HG02588 (cell line): Measurements from ENCODE around the gene HAPLN2.
A peak's percentile ranks its signal among the peaks of the same experiment; 100 is the strongest.
"Not testable (repeated sequence)": the region's sequence is repeated elsewhere in the genome, so short reads cannot be mapped to it uniquely, and the experiment has no call there.

Experiments used
- ATAC-seq: cut with Tn5 transposase; IDR thresholded peaks from one replicate; pipeline ENCODE4 v1.9.1; 2021; ENCODE audit warnings: mild to moderate bottlenecking, moderate library complexity; ENCODE audit not compliant: unreplicated experiment

Gene HAPLN2

DNA sequence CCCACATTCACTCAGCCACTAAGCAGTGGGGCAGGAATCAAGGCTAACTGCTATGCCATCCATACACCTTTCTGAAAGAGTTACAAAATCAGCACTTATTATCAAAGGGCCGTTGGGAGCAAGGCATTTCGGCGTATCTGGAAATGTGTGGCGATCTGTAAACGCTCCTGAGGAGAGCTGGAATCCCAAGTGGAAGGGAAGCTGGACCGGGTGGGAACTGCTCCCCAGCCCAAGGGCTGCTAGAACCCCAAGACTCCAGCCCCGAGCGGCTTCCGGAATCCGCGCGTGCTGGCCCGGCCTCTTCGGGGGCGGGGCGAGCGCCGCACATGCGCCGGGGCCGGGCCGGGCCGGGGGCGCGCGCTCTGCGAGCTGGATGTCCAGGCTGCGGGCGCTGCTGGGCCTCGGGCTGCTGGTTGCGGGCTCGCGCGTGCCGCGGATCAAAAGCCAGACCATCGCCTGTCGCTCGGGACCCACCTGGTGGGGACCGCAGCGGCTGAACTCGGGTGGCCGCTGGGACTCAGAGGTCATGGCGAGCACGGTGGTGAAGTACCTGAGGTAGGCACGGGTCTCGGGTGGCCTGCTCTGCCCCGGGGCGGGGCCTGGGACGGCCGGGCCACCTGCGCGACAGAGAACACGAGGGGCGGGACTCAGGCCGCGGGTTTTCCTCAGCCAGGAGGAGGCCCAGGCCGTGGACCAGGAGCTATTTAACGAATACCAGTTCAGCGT lies 27.6 kb upstream of the HAPLN2 start, which contains the start of gene NAXE:
TSS of gene NAXE (plus strand) at position 345 of the 726 bp plus-strand sequence. CDS start at position 374, 29 bp downstream.
- ATAC-seq: peak; percentile 89

GRCh38 chr1:156592158-156592909 lies 26.9 kb upstream of the HAPLN2 start:
- ATAC-seq: no peak

DNA sequence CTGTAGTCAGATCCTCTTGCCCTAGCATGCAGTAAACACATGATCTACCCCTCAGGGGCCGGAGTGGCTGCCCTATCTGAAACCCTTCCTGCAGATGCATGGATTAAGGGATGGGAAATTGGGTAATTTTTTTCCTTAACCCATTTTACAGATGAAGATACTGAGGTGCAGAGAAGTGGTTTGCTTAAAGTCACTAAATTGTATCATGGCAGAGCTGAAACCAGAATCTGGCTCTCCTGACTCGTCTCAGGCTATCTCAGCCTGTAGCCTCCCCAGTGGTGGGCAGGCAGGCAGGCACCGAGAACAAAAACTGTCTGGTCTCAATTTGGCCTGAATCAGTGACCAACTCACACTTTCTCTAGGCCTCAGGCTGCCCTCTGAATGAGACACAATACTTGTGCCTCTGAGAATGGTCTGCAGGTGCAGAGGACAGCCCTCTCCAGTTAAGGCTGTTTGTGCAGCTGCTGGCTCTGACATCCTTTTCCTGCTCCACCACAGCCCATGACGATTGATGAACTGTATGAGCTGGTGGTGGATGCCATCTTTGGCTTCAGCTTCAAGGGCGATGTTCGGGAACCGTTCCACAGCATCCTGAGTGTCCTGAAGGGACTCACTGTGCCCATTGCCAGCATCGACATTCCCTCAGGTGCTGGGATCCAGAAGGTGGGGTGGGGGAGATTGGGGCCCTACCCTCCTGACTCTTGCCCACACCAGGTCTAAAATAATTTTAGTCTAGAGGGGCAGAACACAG lies 26.1 kb upstream of the HAPLN2 start:
- ATAC-seq: no peak

DNA sequence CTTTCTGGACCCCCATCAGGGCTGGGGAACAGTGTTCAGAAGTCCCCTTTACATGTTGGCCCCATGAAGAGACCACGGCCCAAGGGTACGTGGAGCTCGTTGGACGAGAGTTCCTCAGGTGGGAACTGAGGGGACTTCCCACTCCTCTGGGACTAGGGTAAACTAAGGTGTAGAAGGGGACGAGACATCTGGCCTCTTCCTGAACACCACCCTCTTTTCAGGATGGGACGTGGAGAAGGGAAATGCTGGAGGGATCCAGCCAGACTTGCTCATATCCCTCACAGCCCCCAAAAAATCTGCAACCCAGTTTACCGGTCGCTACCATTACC lies 25.6 kb upstream of the HAPLN2 start:
- ATAC-seq: no peak

- ATAC-seq: no peak
Observed at GRCh38 chr1:156594190-156594589, 25.0 kb upstream of the HAPLN2 start.

GRCh38 chr1:156595016-156595415 lies 24.2 kb upstream of the HAPLN2 start:
- no peak for ATAC-seq

- ATAC-seq: no peak
Observed at GRCh38 chr1:156596426-156596825, 22.8 kb upstream of the HAPLN2 start.

GRCh38 chr1:156598125-156598524 lies 21.1 kb upstream of the HAPLN2 start:
- no peak for ATAC-seq

- ATAC-seq: no peak
Observed at GRCh38 chr1:156598731-156599432, 20.3 kb upstream of the HAPLN2 start.

DNA sequence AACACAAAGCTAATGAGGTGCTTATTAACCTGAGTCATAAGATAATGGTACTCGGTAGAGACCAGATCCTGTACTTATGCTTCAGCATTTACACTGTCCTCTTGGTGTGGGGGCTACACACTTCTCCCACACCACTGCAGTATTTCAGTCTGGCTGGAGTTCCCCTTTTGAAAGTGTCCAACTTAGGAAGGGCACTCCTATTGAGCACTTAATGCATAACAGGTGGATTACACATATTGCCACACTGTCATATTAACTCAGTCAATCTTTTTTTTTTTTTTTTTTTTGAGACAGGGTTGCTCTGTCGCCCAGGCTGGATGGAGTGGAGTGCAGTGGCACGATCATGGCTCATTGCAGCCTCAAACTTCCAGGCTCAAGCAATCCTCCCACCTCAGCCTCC lies 19.4 kb upstream of the HAPLN2 start:
- ATAC-seq: no peak

DNA sequence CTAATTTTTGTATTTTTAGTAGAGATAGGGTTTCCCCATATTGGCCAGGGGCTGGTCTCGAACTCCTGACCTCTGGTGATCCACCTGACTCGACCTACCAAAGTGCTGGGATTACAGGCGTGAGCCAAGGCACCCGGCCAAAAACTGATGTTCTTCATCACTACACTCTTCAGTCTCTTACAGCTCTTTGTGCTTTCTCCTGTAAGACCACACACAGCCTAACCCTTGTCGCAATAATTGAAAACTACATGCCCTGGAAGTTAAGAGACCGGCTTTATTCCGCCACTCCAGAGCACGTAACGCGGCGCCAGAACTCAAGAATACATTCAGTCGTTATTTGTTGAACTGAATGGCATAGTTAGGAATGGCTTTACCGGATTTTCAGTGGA lies 18.5 kb upstream of the HAPLN2 start:
- no peak for ATAC-seq

- ATAC-seq: no peak
Observed at GRCh38 chr1:156601122-156601830, 17.9 kb upstream of the HAPLN2 start, which contains the start of gene GPATCH4. GPATCH4 (minus strand) TSS chr1:156601479.

DNA sequence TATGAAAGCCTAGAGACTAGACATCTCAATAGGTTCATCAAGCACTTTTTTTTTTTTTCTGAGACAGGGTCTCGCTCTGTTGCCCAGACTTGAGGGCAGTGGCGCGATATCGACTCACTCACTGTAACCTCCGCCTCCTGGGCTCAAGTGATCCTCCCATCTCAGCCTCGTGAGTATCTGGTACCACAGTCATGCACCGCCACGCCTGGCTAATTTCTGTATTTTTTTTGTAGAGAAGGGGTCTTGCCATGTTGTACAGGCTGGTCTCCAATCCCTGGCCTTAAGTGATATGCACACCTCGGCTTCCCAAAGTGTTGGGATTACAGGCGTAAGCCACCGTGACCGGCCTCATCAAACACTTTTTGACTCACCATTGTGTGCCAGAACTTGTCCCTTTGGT lies 17.3 kb upstream of the HAPLN2 start:
- no peak for ATAC-seq

GRCh38 chr1:156602557-156602993 lies 16.6 kb upstream of the HAPLN2 start:
- no peak for ATAC-seq

DNA sequence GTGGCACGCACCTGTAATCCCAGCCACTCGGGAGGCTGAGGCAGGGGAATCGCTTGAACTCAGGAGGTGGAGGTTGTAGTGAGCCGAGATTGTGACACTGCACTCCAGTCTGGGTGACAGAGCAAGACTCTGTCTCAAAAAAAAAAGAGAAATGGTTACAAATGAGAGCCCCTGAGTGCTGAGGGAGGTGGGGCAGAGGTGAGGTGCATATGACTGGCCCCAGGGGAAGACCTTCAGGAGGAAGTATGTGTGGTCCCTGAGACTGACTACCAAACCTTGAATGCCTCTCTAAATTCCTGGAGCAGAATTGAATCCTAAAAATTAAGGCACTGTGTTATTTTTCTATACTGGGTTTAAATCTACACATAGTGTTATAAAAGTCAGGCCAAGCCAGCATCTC lies 11.9 kb upstream of the HAPLN2 start:
- not testable (repeated sequence) for ATAC-seq

GRCh38 chr1:156608036-156608674 lies 11.1 kb upstream of the HAPLN2 start:
- no peak for ATAC-seq

GRCh38 chr1:156608981-156609380 lies 10.2 kb upstream of the HAPLN2 start:
- ATAC-seq: no peak

- ATAC-seq: not testable (repeated sequence)
Observed at GRCh38 chr1:156610072-156610471, 9.1 kb upstream of the HAPLN2 start.

DNA sequence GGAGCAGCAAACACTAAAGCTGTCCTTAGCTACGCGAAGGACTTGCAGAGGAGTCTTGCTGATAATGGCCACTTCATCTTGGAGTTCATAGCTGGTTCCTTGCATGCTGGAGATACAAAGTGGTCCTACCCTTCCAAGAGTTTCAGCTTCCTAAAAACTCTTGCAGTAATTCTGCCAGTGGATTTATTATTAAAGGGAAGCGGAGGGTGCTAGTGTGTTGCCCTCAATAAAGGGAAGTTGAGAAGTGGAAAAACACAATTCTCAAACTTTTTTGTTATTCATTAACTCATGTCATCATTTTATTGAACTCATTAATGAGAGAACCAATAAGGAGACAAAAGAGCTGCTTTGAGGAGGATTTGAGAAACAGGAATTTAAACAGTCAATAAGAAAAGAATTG lies 6.5 kb upstream of the HAPLN2 start:
- no peak for ATAC-seq

GRCh38 chr1:156615946-156616345 lies 3.3 kb upstream of the HAPLN2 start:
- ATAC-seq: no peak
